Neural progenitor cell (in vitro differentiated cells): ENCODE measurements around the gene SLC51A. TPM values are rescaled to one million over a fixed set of nuclear protein-coding genes. Genes with fewer than 3 reads are reported as not detected.

Experiments used
- DNase-seq: peaks from one replicate; pipeline ENCODE4 v3.0.0-alpha.2; 2016; ENCODE audit warnings: low spot score
- H2AFZ ChIP-seq: fragments of 200-600 bp; sonication (generic); replicated peaks from 2 replicates; pipeline ENCODE4 v1.6.1; 2016; ENCODE audit warnings: antibody characterized with exemption
- H3F3A ChIP-seq: fragments of 200-600 bp; sonication (generic); 2 replicates; pipeline ENCODE4 v1.6.1; 2016; ENCODE audit warnings: antibody characterized with exemption, low read depth
- H3K27ac ChIP-seq: fragments of 200-600 bp; sonication (generic); 2 replicates; pipeline ENCODE4 v1.5.1; 2016; ENCODE audit warnings: mild to moderate bottlenecking
- H3K27me3 ChIP-seq: fragments of 200-600 bp; sonication (generic); 2 replicates; pipeline ENCODE4 v1.6.1; 2016; ENCODE audit warnings: mild to moderate bottlenecking, moderate library complexity
- H3K36me3 ChIP-seq: fragments of 200-600 bp; sonication (generic); 2 replicates; pipeline ENCODE4 v1.5.1; 2016
- H3K4me1 ChIP-seq: fragments of 200-600 bp; sonication (generic); 2 replicates; pipeline ENCODE4 v1.6.1; 2016; ENCODE audit warnings: mixed run types
- H3K4me2 ChIP-seq: fragments of 200-600 bp; sonication (generic); 2 replicates; pipeline ENCODE4 v1.6.1; 2016
- H3K4me3 ChIP-seq: fragments of 200-600 bp; sonication (generic); 2 replicates; pipeline ENCODE4 v1.5.1; 2016
- H3K79me2 ChIP-seq: fragments of 200-600 bp; sonication (generic); 2 replicates; pipeline ENCODE4 v1.6.1; 2016; ENCODE audit warnings: low read depth
- H3K9ac ChIP-seq: fragments of 200-600 bp; sonication (generic); 2 replicates; pipeline ENCODE4 v1.6.1; 2016
- H3K9me3 ChIP-seq: fragments of 200-600 bp; sonication (generic); 2 replicates; pipeline ENCODE4 v1.5.1; 2016; ENCODE audit warnings: low read depth
- H4K20me1 ChIP-seq: fragments of 200-600 bp; sonication (generic); 2 replicates; pipeline ENCODE4 v1.6.1; 2016; ENCODE audit warnings: low read depth
- H3K27ac Mint-ChIP-seq: 3 replicates; pipeline ENCODE4 v1.8.0; 2021; ENCODE audit warnings: mixed read lengths
- H3K27me3 Mint-ChIP-seq: 2 replicates; pipeline ENCODE4 v1.8.0; 2022; ENCODE audit warnings: low read depth, mild to moderate bottlenecking, inconsistent platforms, moderate library complexity, mixed read lengths; ENCODE audit not compliant: insufficient read depth
- H3K36me3 Mint-ChIP-seq: 3 replicates; pipeline ENCODE4 v1.8.0; 2021; ENCODE audit warnings: mixed read lengths
- H3K4me1 Mint-ChIP-seq: 3 replicates; pipeline ENCODE4 v1.8.0; 2021; ENCODE audit warnings: mixed read lengths
- H3K4me3 Mint-ChIP-seq: 3 replicates; pipeline ENCODE4 v1.8.0; 2021; ENCODE audit warnings: mild to moderate bottlenecking, moderate library complexity, mixed read lengths
- H3K9me3 Mint-ChIP-seq: 3 replicates; pipeline ENCODE4 v1.8.0; 2020; ENCODE audit warnings: mixed read lengths
- CTCF ChIP-seq: fragments of 200-600 bp; sonication (generic); IDR thresholded peaks from 2 replicates; pipeline ENCODE4 v1.5.1; 2017; ENCODE audit warnings: antibody characterized with exemption, mild to moderate bottlenecking
- EZH2 ChIP-seq: fragments of 200-600 bp; sonication (generic); IDR thresholded peaks from 2 replicates; pipeline ENCODE4 v1.6.1; 2017; ENCODE audit warnings: antibody characterized with exemption, mild to moderate bottlenecking, moderate library complexity
- EZH2phosphoT487 ChIP-seq: fragments of 200-600 bp; sonication (generic); IDR thresholded peaks from 2 replicates; pipeline ENCODE4 v1.6.1; 2017; ENCODE audit warnings: antibody characterized with exemption
- total RNA-seq: library from RNA; depleted of rRNA; stranded (reverse); fragments of >200 nt; gene quantifications from 2 replicates; pipeline ENCODE4 v1.2.3, GENCODE V29; 2015; ENCODE audit warnings: low replicate concordance

The SLC51A gene
- total RNA-seq, 1 donor from 2014 or later, result not detected

- Histone ChIP-seq H4K20me1 (no peaks in the 10 kb centered on the region), H3K4me1 (peaks cover 12% of the 10 kb centered on the region), H3F3A (peaks cover 11% of the 10 kb centered on the region), H3K4me2 (no peak overlapping the region), H3K79me2 (peaks cover 17% of the 10 kb centered on the region), H3K27me3 (no peaks in the 10 kb centered on the region), H2AFZ (no peak overlapping the region), H3K9me3 (no peaks in the 10 kb centered on the region), H3K27ac (no peak overlapping the region), H3K4me3 (no peak overlapping the region), H3K9ac (no peak overlapping the region), H3K36me3 (no peaks in the 10 kb centered on the region)
- Mint-ChIP-seq H3K4me1 (peaks cover 2% of the 10 kb centered on the region), H3K27me3 (no peaks in the 10 kb centered on the region), H3K27ac (no peak overlapping the region), H3K4me3 (no peak overlapping the region), H3K9me3 (no peaks in the 10 kb centered on the region), H3K36me3 (peaks cover 20% of the 10 kb centered on the region)
- TF ChIP-seq CTCF (no peak), EZH2phosphoT487 (no peak), EZH2 (no peak)
- no peak for DNase-seq
Measured at GRCh38 chr3:196270499-196270898, 54.2 kb downstream of the SLC51A start.

GRCh38 chr3:196272826-196273225 is 56.5 kb downstream of the SLC51A start:
- Histone ChIP-seq H3K9ac (no peak overlapping the region), H4K20me1 (no peaks in the 10 kb centered on the region), H3K4me2 (peak overlapping the region; percentile 46), H3K27ac (no peak overlapping the region), H2AFZ (no peak overlapping the region), H3K36me3 (no peaks in the 10 kb centered on the region), H3K4me3 (no peak overlapping the region), H3K4me1 (peaks cover 12% of the 10 kb centered on the region), H3F3A (peaks cover 11% of the 10 kb centered on the region), H3K79me2 (peaks cover 17% of the 10 kb centered on the region), H3K27me3 (no peaks in the 10 kb centered on the region), H3K9me3 (no peaks in the 10 kb centered on the region)
- no peaks in the 10 kb centered on the region for H3K9me3 Mint-ChIP-seq
- TF ChIP-seq EZH2phosphoT487 (no peak), CTCF (no peak)
- no peak overlapping the region for H3K4me3 Mint-ChIP-seq
- H3K27me3 Mint-ChIP-seq, result no peaks in the 10 kb centered on the region
- no peak for DNase-seq
- no peak overlapping the region for H3K27ac Mint-ChIP-seq
- peaks cover 17% of the 10 kb centered on the region for H3K36me3 Mint-ChIP-seq
- H3K4me1 Mint-ChIP-seq, result peaks cover 2% of the 10 kb centered on the region

- no peak overlapping the region for H3K9ac ChIP-seq
- TF ChIP-seq EZH2, result no peak
- no peak for TF ChIP-seq CTCF
- TF ChIP-seq EZH2phosphoT487, result no peak
- H3K4me2 ChIP-seq, result peak overlapping the region; percentile 46
- no peak overlapping the region for H3K4me3 ChIP-seq
- DNase-seq, result peak; percentile 79
- Mint-ChIP-seq H3K27me3 (no peaks in the 10 kb centered on the region), H3K9me3 (no peaks in the 10 kb centered on the region), H3K4me3 (no peak overlapping the region), H3K36me3 (peaks cover 17% of the 10 kb centered on the region), H3K27ac (no peak overlapping the region), H3K4me1 (no peaks in the 10 kb centered on the region)
- no peaks in the 10 kb centered on the region for H3K9me3 ChIP-seq
- H3F3A ChIP-seq, result peaks cover 11% of the 10 kb centered on the region
- H3K4me1 ChIP-seq, result peaks cover 12% of the 10 kb centered on the region
- peaks cover 17% of the 10 kb centered on the region for H3K79me2 ChIP-seq
- no peaks in the 10 kb centered on the region for H3K27me3 ChIP-seq
- peak overlapping the region; percentile 46 for H3K27ac ChIP-seq
- H3K36me3 ChIP-seq, result no peaks in the 10 kb centered on the region
- no peaks in the 10 kb centered on the region for H4K20me1 ChIP-seq
- H2AFZ ChIP-seq, result peak overlapping the region; percentile 51
Measured at GRCh38 chr3:196273655-196274054, 57.3 kb downstream of the SLC51A start.

GRCh38 chr3:196274585-196274984 is 58.3 kb downstream of the SLC51A start:
- Histone ChIP-seq H3K9ac (no peak overlapping the region), H3F3A (peaks cover 11% of the 10 kb centered on the region), H2AFZ (no peak overlapping the region), H3K36me3 (no peaks in the 10 kb centered on the region), H3K79me2 (peaks cover 17% of the 10 kb centered on the region), H3K27me3 (no peaks in the 10 kb centered on the region), H4K20me1 (no peaks in the 10 kb centered on the region), H3K4me3 (no peak overlapping the region), H3K9me3 (no peaks in the 10 kb centered on the region), H3K4me2 (no peak overlapping the region), H3K4me1 (peaks cover 12% of the 10 kb centered on the region), H3K27ac (peak overlapping the region; percentile 46)
- Mint-ChIP-seq H3K36me3 (peaks cover 14% of the 10 kb centered on the region), H3K4me1 (no peaks in the 10 kb centered on the region), H3K27ac (peak overlapping the region; percentile 60), H3K9me3 (no peaks in the 10 kb centered on the region), H3K27me3 (no peaks in the 10 kb centered on the region), H3K4me3 (no peak overlapping the region)
- no peak for DNase-seq
- no peak for TF ChIP-seq EZH2phosphoT487
- no peak for TF ChIP-seq EZH2
- TF ChIP-seq CTCF, result no peak
